ENCODE data around the gene PPP1R2. TPM values are rescaled to one million over a fixed set of nuclear protein-coding genes. Genes with fewer than 3 reads are reported as not detected.

The PPP1R2 gene
- total RNA-seq, 1 experiment from 2014 or later, result 46.1 TPM

DNA sequence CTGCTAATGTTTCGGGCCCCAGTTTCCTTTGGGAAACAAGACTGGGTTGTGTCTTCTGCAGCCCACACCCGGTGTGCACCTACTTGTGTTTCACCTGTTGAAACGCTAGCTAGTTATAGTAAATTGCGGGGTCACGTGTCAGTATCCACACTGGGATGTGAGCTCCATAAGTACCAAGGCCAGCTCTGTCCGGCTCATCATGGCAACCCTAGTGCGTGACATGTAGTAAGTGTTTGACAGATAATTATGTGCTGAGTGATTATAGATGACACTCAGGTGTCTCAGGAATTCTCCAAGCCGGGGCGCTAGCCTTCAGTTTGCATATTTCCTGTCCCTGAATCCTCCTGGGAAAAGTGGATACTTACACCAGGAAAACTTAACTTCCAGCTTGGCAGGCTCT, 27.8 kb upstream of the PPP1R2 start:
- RAD21 ChIA-PET (ENCODE audit: low non-redundant PET in 1 of 2, low total read pairs in 2 of 2, uncharacterized antibody in 2 of 2, unreplicated experiment in 2 of 2), result no interaction called here
- no peaks in the 10 kb centered on the region for H3K4me1 ChIP-seq (ENCODE audit: control insufficient read depth in 1 of 2, insufficient read depth in 2 of 2, low read length in 2 of 2)
- no TSS peak for BruUV-seq (replicated peaks)
- no peaks in the 10 kb centered on the region for H4K20me1 ChIP-seq (ENCODE audit: insufficient read depth)
- no peaks in the 10 kb centered on the region for H3K27me3 ChIP-seq (ENCODE audit: insufficient read depth, low read length)
- ATAC-seq (no peak), DNase-seq (ENCODE audit: low read depth, low spot score) (no peak)
- CTCF ChIA-PET, result no interaction called here
- H3K36me3 ChIP-seq (ENCODE audit: control insufficient read depth in 1 of 2, insufficient read depth in 2 of 2, low read length in 2 of 2), result no peaks in the 10 kb centered on the region
- no peak overlapping the region for H2AFZ ChIP-seq (ENCODE audit: low read depth, low read length, poor library complexity, severe bottlenecking)
- TF ChIP-seq FOSL1 (IDR thresholded peaks at IDR 0.05; ENCODE audit: low read depth), result no peak
- TF ChIP-seq, protein P1, sequence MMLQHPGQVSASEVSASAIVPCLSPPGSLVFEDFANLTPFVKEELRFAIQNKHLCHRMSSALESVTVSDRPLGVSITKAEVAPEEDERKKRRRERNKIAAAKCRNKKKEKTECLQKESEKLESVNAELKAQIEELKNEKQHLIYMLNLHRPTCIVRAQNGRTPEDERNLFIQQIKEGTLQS (IDR thresholded peaks at IDR 0.05), result no peak
- TF ChIP-seq POLR2A (IDR thresholded peaks at IDR 0.05; ENCODE audit: borderline replicate concordance, extremely low read depth, insufficient read depth, insufficient read length), result no peak
- TF ChIP-seq POLR2AphosphoS5 (IDR thresholded peaks at IDR 0.05; ENCODE audit: low read depth, low read length), result no peak
- TF ChIP-seq, protein P2, sequence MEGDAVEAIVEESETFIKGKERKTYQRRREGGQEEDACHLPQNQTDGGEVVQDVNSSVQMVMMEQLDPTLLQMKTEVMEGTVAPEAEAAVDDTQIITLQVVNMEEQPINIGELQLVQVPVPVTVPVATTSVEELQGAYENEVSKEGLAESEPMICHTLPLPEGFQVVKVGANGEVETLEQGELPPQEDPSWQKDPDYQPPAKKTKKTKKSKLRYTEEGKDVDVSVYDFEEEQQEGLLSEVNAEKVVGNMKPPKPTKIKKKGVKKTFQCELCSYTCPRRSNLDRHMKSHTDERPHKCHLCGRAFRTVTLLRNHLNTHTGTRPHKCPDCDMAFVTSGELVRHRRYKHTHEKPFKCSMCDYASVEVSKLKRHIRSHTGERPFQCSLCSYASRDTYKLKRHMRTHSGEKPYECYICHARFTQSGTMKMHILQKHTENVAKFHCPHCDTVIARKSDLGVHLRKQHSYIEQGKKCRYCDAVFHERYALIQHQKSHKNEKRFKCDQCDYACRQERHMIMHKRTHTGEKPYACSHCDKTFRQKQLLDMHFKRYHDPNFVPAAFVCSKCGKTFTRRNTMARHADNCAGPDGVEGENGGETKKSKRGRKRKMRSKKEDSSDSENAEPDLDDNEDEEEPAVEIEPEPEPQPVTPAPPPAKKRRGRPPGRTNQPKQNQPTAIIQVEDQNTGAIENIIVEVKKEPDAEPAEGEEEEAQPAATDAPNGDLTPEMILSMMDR (IDR thresholded peaks at IDR 0.05 in 2 of 3, conservative IDR thresholded peaks at IDR 0.05 in 1 of 3; ENCODE audit: borderline replicate concordance in 1 of 3, insufficient read depth in 1 of 3, low read depth in 2 of 3, low read length in 2 of 3), result no peak
- no peak for TF ChIP-seq CBX3 (IDR thresholded peaks at IDR 0.05; ENCODE audit: low read depth)
- TF ChIP-seq, protein P3, sequence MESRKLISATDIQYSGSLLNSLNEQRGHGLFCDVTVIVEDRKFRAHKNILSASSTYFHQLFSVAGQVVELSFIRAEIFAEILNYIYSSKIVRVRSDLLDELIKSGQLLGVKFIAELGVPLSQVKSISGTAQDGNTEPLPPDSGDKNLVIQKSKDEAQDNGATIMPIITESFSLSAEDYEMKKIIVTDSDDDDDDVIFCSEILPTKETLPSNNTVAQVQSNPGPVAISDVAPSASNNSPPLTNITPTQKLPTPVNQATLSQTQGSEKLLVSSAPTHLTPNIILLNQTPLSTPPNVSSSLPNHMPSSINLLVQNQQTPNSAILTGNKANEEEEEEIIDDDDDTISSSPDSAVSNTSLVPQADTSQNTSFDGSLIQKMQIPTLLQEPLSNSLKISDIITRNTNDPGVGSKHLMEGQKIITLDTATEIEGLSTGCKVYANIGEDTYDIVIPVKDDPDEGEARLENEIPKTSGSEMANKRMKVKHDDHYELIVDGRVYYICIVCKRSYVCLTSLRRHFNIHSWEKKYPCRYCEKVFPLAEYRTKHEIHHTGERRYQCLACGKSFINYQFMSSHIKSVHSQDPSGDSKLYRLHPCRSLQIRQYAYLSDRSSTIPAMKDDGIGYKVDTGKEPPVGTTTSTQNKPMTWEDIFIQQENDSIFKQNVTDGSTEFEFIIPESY (IDR thresholded peaks at IDR 0.05; ENCODE audit: extremely low read depth, insufficient replicate concordance, low read length), result no peak
- TF ChIP-seq ZNF274 (IDR thresholded peaks at IDR 0.05; ENCODE audit: low read depth, low read length), result no peak
- TF ChIP-seq RAD21 (IDR thresholded peaks at IDR 0.05; ENCODE audit: low read depth), result no peak
- no peak for TF ChIP-seq CEBPB (IDR thresholded peaks at IDR 0.05; ENCODE audit: low read depth)
- TF ChIP-seq EGR1 (IDR thresholded peaks at IDR 0.05; ENCODE audit: low read depth), result no peak
- TF ChIP-seq SP1 (IDR thresholded peaks at IDR 0.05; ENCODE audit: low read depth), result no peak
- TF ChIP-seq SRF (IDR thresholded peaks at IDR 0.05; ENCODE audit: low read depth), result no peak
- no peak for TF ChIP-seq ZFX (IDR thresholded peaks at IDR 0.05)
- no peak for TF ChIP-seq YY1 (IDR thresholded peaks at IDR 0.05; ENCODE audit: extremely low read depth, insufficient replicate concordance, low read depth, low read length)
- TF ChIP-seq EZH2phosphoT487 (IDR thresholded peaks at IDR 0.05; ENCODE audit: borderline replicate concordance), result no peak
- TF ChIP-seq JUND (IDR thresholded peaks at IDR 0.05), result no peak
- TF ChIP-seq, protein P4, sequence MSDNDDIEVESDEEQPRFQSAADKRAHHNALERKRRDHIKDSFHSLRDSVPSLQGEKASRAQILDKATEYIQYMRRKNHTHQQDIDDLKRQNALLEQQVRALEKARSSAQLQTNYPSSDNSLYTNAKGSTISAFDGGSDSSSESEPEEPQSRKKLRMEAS (IDR thresholded peaks at IDR 0.05), result no peak
- TF ChIP-seq TCF7L2 (IDR thresholded peaks at IDR 0.05; ENCODE audit: borderline replicate concordance, extremely low read depth, insufficient read depth, insufficient read length), result no peak
- no peak for TF ChIP-seq SIN3A (IDR thresholded peaks at IDR 0.05; ENCODE audit: low read depth)
- no peak overlapping the region for H3K4me3 ChIP-seq (replicated peaks in 1 of 2; ENCODE audit: low read depth in 1 of 2, low read length in 2 of 2)
- H3K9me3 ChIP-seq (ENCODE audit: control insufficient read depth in 1 of 2, insufficient read depth in 1 of 2, low read depth in 1 of 2, low read length in 2 of 2), result no peaks in the 10 kb centered on the region
- no peak overlapping the region for H3K4me2 ChIP-seq (ENCODE audit: low read length)
- no peak overlapping the region for H3K27ac ChIP-seq (ENCODE audit: low read depth, low read length)
- no peaks in the 10 kb centered on the region for H3K9me2 ChIP-seq (ENCODE audit: insufficient read depth)
- POLR2A ChIA-PET, result interaction anchor here (0.6 kb wide), 1 partner anchor 818 kb away, joined by 3 read pairs; no protein-coding TSS in a partner anchor
- H3K9ac ChIP-seq (ENCODE audit: low read length), result no peak overlapping the region
- intact Hi-C loops (cut with micrococcal nuclease), result no loop called here
- no peaks in the 10 kb centered on the region for H3K79me2 ChIP-seq (ENCODE audit: insufficient read depth, low read length)

Measured in HCT116 (cell line).